Progenitor cell of endocrine pancreas (in vitro differentiated cells): ENCODE data around the gene GRK5. TPM values are rescaled to one million over a fixed set of nuclear protein-coding genes. Genes with fewer than 3 reads are reported as not detected.

Experiments
- DNase-seq: peaks from one replicate; pipeline ENCODE4 v3.0.0; 2021; ENCODE audit warnings: low spot score; ENCODE audit not compliant: unreplicated experiment
- H3K27ac Mint-ChIP-seq: 2 replicates; pipeline ENCODE4 v1.8.0; 2021; ENCODE audit warnings: mild to moderate bottlenecking, moderate library complexity, mixed read lengths
- H3K27me3 Mint-ChIP-seq: 2 replicates; pipeline ENCODE4 v1.8.0; 2021; ENCODE audit warnings: mixed read lengths
- H3K36me3 Mint-ChIP-seq: 2 replicates; pipeline ENCODE4 v1.8.0; 2022; ENCODE audit warnings: mixed read lengths; ENCODE audit not compliant: insufficient read depth
- H3K4me1 Mint-ChIP-seq: 2 replicates; pipeline ENCODE4 v1.8.0; 2021; ENCODE audit warnings: low read depth, mixed read lengths
- H3K4me3 Mint-ChIP-seq: 2 replicates; pipeline ENCODE4 v1.8.0; 2021; ENCODE audit warnings: low read depth, mild to moderate bottlenecking, moderate library complexity, mixed read lengths
- H3K9me3 Mint-ChIP-seq: 2 replicates; pipeline ENCODE4 v1.8.0; 2021; ENCODE audit warnings: low read depth, mixed read lengths
- CTCF ChIP-seq: fragments of 200-600 bp; sonication (generic); IDR thresholded peaks from one replicate; pipeline ENCODE4 v1.5.0; 2021; ENCODE audit warnings: antibody characterized with exemption, mild to moderate bottlenecking; ENCODE audit not compliant: unreplicated experiment
- total RNA-seq: library from RNA; stranded (reverse); gene quantifications from 2 replicates; pipeline ENCODE4 v1.2.1, GENCODE V29; 2021

Gene GRK5
- total RNA-seq, 1 donor from 2014 or later, result 21.6 TPM

GRCh38 chr10:119405520-119405807 is 198.1 kb downstream of the GRK5 start:
- DNase-seq, result no peak
- no peaks in the 10 kb centered on the region for H3K36me3 Mint-ChIP-seq
- H3K4me3 Mint-ChIP-seq, result no peak overlapping the region
- H3K9me3 Mint-ChIP-seq, result no peaks in the 10 kb centered on the region
- peaks cover 18% of the 10 kb centered on the region for H3K4me1 Mint-ChIP-seq
- no peaks in the 10 kb centered on the region for H3K27me3 Mint-ChIP-seq
- H3K27ac Mint-ChIP-seq, result no peak overlapping the region
- no peak for TF ChIP-seq CTCF

- no peaks in the 10 kb centered on the region for H3K9me3 Mint-ChIP-seq
- H3K27ac Mint-ChIP-seq, result no peak overlapping the region
- H3K4me3 Mint-ChIP-seq, result no peak overlapping the region
- H3K4me1 Mint-ChIP-seq, result peaks cover 22% of the 10 kb centered on the region
- no peak for DNase-seq
- no peaks in the 10 kb centered on the region for H3K36me3 Mint-ChIP-seq
- no peaks in the 10 kb centered on the region for H3K27me3 Mint-ChIP-seq
- TF ChIP-seq CTCF, result no peak
These were observed 198.8 kb downstream of the GRK5 start for GRCh38 chr10:119406137-119406536.

- Mint-ChIP-seq H3K27ac (no peak overlapping the region), H3K4me3 (no peak overlapping the region), H3K9me3 (no peaks in the 10 kb centered on the region), H3K27me3 (no peaks in the 10 kb centered on the region), H3K4me1 (peaks cover 24% of the 10 kb centered on the region), H3K36me3 (no peaks in the 10 kb centered on the region)
- TF ChIP-seq CTCF, result no peak
- no peak for DNase-seq
These were observed 199.4 kb downstream of the GRK5 start for GRCh38 chr10:119406601-119407253.

GRCh38 chr10:119407254-119407777 is 199.9 kb downstream of the GRK5 start:
- Mint-ChIP-seq H3K4me3 (no peak overlapping the region), H3K27me3 (no peaks in the 10 kb centered on the region), H3K9me3 (no peaks in the 10 kb centered on the region), H3K36me3 (no peaks in the 10 kb centered on the region), H3K27ac (no peak overlapping the region), H3K4me1 (peaks cover 24% of the 10 kb centered on the region)
- TF ChIP-seq CTCF, result no peak
- DNase-seq, result no peak

GRCh38 chr10:119408072-119408471 is 200.7 kb downstream of the GRK5 start:
- no peaks in the 10 kb centered on the region for H3K36me3 Mint-ChIP-seq
- no peak for DNase-seq
- no peaks in the 10 kb centered on the region for H3K9me3 Mint-ChIP-seq
- H3K27ac Mint-ChIP-seq, result no peak overlapping the region
- no peak overlapping the region for H3K4me3 Mint-ChIP-seq
- TF ChIP-seq CTCF, result no peak
- peaks cover 31% of the 10 kb centered on the region for H3K4me1 Mint-ChIP-seq
- H3K27me3 Mint-ChIP-seq, result no peaks in the 10 kb centered on the region
